ENCODE measurements around the gene CACNG4. TPM values are rescaled to one million over a fixed set of nuclear protein-coding genes. Genes with fewer than 3 reads are reported as not detected.
"Not testable (repeated sequence)": the region's sequence is repeated elsewhere in the genome, so short reads cannot be mapped to it uniquely, and the experiment has no call there.

The CACNG4 gene
- total RNA-seq, 1 donor from 2014 or later, result not detected

- intact Hi-C loops (cut with micrococcal nuclease), result no loop called here
Observed at GRCh38 chr17:66963521-66963908, 992 bp upstream of the CACNG4 start.

DNA sequence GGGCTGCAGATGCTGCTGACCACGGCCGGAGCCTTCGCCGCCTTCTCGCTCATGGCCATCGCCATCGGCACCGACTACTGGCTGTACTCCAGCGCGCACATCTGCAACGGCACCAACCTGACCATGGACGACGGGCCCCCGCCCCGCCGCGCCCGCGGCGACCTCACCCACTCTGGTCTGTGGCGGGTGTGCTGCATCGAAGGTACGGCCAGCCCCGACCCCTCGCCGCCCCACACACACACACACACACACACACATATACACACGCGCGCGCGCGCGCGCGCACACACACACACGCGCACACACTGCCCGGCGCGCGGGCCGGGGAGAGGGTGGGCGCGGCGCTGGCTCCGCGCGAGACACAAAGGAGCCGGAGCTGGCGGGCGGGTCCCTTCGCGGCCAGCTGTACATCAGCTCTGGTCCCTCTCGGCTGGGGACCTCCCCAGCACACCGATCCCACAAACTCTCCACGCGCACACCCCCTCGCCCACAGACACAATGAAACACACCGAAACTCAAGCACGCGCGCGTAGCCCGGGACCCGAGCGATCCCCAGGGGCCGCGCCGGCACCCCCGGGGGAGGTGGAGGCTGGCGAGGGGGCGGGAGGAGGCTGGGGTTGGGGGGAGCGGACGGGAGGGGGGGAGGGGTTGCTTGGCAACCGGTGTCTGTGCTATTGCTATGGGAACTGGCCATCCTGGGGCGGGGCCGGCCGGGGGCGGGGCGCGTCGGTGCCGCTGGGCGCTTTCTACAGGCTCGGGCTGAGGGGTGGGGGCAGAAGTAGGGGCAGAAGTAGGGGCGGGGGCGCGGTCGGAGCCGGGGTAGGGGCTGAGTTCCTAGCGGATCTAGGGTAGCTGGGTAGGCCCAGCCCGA is 658 bp downstream of the CACNG4 start:
- intact Hi-C loops (cut with micrococcal nuclease), result no loop called here

DNA sequence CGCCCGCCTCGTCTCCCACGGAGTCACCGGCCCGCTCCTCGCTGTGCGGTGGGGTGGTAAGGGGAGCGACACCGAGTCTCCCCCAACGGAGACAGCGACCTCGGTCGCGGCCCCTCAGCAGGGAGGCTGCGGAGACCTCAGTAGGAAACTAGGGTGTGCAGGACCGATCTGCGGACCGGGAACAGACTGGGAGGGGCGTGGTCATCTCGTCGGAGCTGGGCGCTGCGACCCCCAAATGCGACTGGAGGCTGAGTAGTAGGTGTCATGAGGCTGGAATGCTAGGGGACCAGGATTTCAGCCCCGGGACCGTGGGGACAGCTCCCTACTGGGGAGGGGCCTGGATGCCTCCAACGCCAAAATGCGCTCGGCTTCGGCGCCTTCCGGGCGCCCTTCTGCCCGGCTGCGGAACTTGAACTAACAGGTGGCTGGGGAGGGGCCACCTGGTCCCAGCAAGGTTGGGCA is 1.3 kb downstream of the CACNG4 start:
- intact Hi-C loops (cut with micrococcal nuclease), result no loop called here

- intact Hi-C loops (cut with micrococcal nuclease), result no loop called here
Observed at GRCh38 chr17:66966298-66966697, 1.8 kb downstream of the CACNG4 start.

DNA sequence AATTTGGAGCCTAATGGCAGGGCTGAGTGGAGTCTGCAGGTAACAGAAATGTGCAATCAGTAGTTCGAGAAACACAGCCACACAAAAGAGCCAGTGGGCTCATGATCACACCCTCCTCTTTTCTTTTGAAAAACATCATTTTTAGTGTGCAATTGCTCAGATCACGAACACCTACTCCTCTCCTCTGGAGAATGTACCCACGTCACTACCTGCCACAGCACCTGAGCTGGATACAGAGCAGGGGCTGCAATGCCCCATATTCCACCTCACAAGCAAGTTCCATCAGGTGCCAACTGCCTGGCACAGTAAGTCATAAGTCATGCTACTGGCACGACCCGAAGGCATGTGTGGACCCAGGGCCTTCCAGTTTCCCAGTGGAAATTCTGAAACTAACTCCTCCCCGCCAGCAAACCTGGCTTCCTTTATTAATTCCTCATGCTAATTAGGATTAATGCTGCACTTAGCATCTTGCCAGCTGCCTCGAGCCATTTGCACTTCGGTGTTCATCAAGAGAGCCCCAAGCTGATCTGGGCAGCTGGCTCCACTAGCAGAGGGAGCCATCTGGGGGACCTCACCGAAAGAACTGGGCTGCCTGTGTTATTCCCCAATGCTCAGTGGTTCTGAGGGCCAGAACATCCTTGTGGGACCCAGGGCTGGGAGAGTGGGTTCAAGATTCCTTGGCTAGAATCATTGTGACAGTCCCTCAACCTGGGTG is 2.4 kb downstream of the CACNG4 start:
- intact Hi-C loops (cut with micrococcal nuclease), result no loop called here

- intact Hi-C loops (cut with micrococcal nuclease), result no loop called here
Observed at GRCh38 chr17:66967837-66968543, 3.5 kb downstream of the CACNG4 start.

- intact Hi-C loops (cut with micrococcal nuclease), result no loop called here
Observed at GRCh38 chr17:66968916-66969315, 4.4 kb downstream of the CACNG4 start.

DNA sequence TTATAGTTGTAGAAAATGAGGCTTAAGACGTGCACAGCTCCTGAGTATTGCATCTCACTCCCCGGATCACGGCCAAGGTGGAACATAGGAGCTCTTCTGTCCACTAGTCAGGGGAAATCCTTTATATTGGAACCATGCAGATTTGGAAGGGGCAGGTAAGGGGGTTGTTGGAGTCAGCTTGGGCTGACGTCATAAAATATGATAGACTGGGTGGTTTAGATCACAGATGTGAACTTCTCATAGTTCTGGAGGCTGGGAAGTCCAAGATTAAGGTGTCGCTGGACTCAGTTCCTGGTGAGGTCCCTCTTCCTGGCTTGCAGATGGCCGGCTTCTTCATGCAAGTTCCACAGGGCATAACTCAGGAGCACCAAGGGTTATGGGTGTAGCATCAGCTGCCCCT is 5.6 kb downstream of the CACNG4 start:
- intact Hi-C loops (cut with micrococcal nuclease), result no loop called here

GRCh38 chr17:66970797-66971196 is 6.3 kb downstream of the CACNG4 start:
- intact Hi-C loops (cut with micrococcal nuclease), result no loop called here

- intact Hi-C loops (cut with micrococcal nuclease), result no loop called here
Observed at GRCh38 chr17:66971264-66971663, 6.8 kb downstream of the CACNG4 start.

- intact Hi-C loops (cut with micrococcal nuclease), result no loop called here
Observed at GRCh38 chr17:66971730-66972441, 7.4 kb downstream of the CACNG4 start.

- intact Hi-C loops (cut with micrococcal nuclease), result not testable (repeated sequence)
Observed at GRCh38 chr17:66972442-66972830, 7.9 kb downstream of the CACNG4 start.

GRCh38 chr17:66975188-66975587 is 10.7 kb downstream of the CACNG4 start:
- intact Hi-C loops (cut with micrococcal nuclease), result no loop called here

- intact Hi-C loops (cut with micrococcal nuclease), result no loop called here
Observed at GRCh38 chr17:66975614-66976378, 11.3 kb downstream of the CACNG4 start.

DNA sequence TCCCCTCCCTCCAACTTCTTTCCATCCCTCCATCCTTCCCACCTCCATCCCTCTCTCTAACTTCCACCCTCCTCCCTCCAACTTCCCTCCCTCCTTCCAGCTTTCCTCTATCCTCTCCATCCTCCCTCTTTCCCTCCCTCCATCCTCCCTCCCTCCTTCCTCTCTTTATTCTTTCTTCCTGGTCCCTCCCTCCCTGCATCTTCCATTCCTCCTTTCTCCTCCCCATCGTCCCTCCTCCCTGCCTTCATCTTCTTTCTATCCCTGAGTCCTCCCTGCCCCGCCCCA is 11.8 kb downstream of the CACNG4 start:
- intact Hi-C loops (cut with micrococcal nuclease), result no loop called here

GRCh38 chr17:66976781-66977201 is 12.3 kb downstream of the CACNG4 start:
- intact Hi-C loops (cut with micrococcal nuclease), result no loop called here

DNA sequence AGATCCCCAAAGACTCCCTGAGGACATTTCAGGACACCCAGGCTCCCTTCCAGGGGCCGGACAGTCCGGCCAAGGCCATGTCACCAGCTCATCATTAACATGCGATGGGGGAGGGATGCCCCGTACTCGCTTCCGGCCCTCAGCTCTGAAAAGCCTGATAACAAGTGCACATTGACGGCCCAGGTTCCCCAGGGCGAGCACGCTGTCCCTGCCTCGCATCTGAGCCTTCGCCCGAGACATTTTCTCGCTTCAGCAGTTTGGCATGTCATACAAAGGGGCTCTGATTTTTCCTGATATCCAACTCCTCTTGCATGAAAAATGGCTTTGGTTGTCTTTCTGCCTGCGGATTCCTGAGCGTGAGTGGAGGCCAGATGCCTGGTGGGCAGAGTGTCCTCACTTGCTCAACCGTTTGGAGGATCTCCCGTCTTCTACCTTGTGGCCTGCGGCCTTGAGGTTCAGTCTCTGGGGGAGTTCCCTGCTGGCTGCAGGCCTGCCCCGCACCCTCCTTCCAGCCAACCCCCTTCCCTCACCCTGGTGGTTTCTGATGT is 14.1 kb downstream of the CACNG4 start:
- intact Hi-C loops (cut with micrococcal nuclease), result no loop called here

DNA sequence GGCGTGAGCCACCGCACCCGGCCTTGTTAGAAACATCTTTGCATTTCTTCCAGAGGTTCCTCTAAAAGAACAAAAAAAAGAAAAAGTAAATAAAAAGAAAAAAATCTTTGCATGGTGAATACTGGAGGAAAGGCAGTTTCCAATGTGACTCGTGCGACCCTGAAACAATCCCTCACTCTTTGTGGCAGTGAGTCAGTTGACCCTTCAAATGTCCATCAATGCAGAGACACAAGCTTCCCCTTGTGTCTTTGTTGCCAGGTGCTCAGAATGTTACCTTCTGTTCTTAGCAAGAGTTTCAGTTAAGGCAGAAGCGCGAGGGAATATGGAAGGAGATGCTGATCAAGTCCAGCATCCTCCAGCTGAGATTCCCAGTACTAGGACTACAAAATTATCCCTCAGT is 16.4 kb downstream of the CACNG4 start:
- intact Hi-C loops (cut with micrococcal nuclease), result no loop called here

DNA sequence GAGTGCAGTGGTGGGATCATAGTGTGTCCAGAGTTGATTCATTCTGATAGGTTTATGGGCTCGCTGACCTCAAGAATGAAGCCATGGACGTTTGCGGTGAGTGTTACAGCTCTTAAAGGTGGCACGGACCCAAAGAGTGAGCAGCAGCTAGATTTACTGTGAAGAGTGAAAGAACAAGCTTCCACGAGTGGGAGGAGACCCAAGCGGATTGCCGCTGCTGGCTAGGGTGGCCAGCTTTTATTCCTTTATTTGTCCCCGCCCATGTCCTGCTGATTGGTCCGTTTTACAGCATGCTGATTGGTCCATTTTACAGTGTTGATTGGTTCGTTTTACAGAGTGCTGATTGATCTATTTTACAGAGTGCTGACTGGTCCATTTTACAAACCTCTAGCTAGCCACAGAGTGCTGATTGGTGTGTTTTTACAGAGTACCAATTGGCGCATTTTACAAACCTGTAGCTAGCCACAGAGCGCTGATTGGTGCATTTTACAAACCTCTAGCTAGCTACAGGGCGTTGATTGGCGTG is 17.5 kb downstream of the CACNG4 start:
- intact Hi-C loops (cut with micrococcal nuclease), result no loop called here

GRCh38 chr17:66983414-66984021 is 19.0 kb downstream of the CACNG4 start:
- intact Hi-C loops (cut with micrococcal nuclease), result no loop called here

Data from T-helper 1 cell treated with Interleukin-12 subunit alpha and Interleukin-12 subunit beta and Interleukin-4 antibody, amounts not matched to agents 30 ng/mL and 1 ng/mL, for 36 hours (primary cell).